K562 (cell line): ENCODE results near the gene CAPZB. TPM values are rescaled to one million over a fixed set of nuclear protein-coding genes. Genes with fewer than 3 reads are reported as not detected.
A peak's percentile ranks its signal among the peaks of the same experiment; 100 is the strongest.

Source experiments
- CAMTA2 ChIP-seq: fragments of 250-450 bp; sonication (Bioruptor Pico); conservative IDR thresholded peaks from 2 replicates; pipeline ENCODE4 v1.5.1; 2022
- MYBL2 ChIP-seq, 2 experiments: fragments of 450-650 bp in 1 of 2; sonication (generic) in 1 of 2; formaldehyde crosslinking in 1 of 2; IDR thresholded peaks; 2 replicates each; pipeline versions ENCODE4 v1.6.1 to v1.8.1; 2017 to 2022; ENCODE audit warnings: borderline replicate concordance in 1 of 2, inconsistent platforms in 1 of 2, low read depth in 1 of 2, mild to moderate bottlenecking in 1 of 2, missing genetic modification reagents in 1 of 2, moderate library complexity in 1 of 2
- MYC ChIP-seq, 2 experiments: fragments of 250-450 bp in 1 of 2; sonication (Bioruptor Pico) in 1 of 2; IDR thresholded peaks; 2 replicates each; pipeline versions ENCODE4 v1.5.1 to v1.6.1; 2012 to 2021; ENCODE audit warnings: low read depth in 2 of 2, borderline replicate concordance in 1 of 2, improper control_type of control experiment in 1 of 2, low read length in 1 of 2, mild to moderate bottlenecking in 1 of 2, moderate library complexity in 1 of 2
- PHF21A ChIP-seq: fragments of 450-650 bp; IDR thresholded peaks from 2 replicates; pipeline ENCODE4 v1.6.1; 2017; ENCODE audit warnings: low read depth, borderline replicate concordance
- TEAD4 ChIP-seq, 2 experiments: sonication (generic) in 1 of 2; formaldehyde crosslinking in 1 of 2; IDR thresholded peaks; 2 replicates each; pipeline versions ENCODE4 v1.6.1 to v1.8.0; 2012 to 2022; ENCODE audit warnings: borderline replicate concordance in 1 of 2, inconsistent platforms in 1 of 2, low read length in 1 of 2, mild to moderate bottlenecking in 1 of 2, missing genetic modification reagents in 1 of 2
- TFE3 ChIP-seq: fragments of 450-650 bp; formaldehyde crosslinking; IDR thresholded peaks from 2 replicates; pipeline ENCODE4 v1.4.0; 2020; ENCODE audit warnings: mild to moderate bottlenecking, mixed read lengths
- ZNF124 ChIP-seq: sonication (generic); formaldehyde crosslinking; IDR thresholded peaks from 2 replicates; pipeline ENCODE4 v1.8.1; 2022; ENCODE audit warnings: missing genetic modification reagents
- ZNF282 ChIP-seq: sonication (generic); formaldehyde crosslinking; IDR thresholded peaks from 2 replicates; pipeline ENCODE4 v1.8.1; 2023; ENCODE audit warnings: missing genetic modification reagents
- ZNF592 ChIP-seq: fragments of 450-650 bp; IDR thresholded peaks from 2 replicates; pipeline ENCODE4 v1.6.1; 2017; ENCODE audit warnings: antibody characterized with exemption, mild to moderate bottlenecking
- ZNF644 ChIP-seq: fragments of 200-800 bp; sonication (Bioruptor generic); IDR thresholded peaks from 2 replicates; pipeline ENCODE4 v1.6.1; 2016; ENCODE audit warnings: low read depth, missing genetic modification characterization, missing compliant biosample characterization
- polyA plus RNA-seq, 8 experiments: library from polyadenylated mRNA; depleted of rRNA in 4 of 8; stranded (reverse) in 5 of 8; unstranded in 3 of 8; fragments of >200 nt; fragmentation: Nextera tagmentation in 2 of 8; fragmentation: Illumina TruSeq in 1 of 8; extraction: Ambion mirVana in 2 of 8; extraction: Trizol in 1 of 8; gene quantifications; 2 replicates each; pipeline versions ENCODE4 v1.2.1 to v1.2.3, GENCODE V29; 2011 to 2014; ENCODE audit warnings: inconsistent platforms in 1 of 8, missing spikeins in 1 of 8
- total RNA-seq, 7 experiments: library from RNA; depleted of rRNA in 6 of 7; stranded (reverse); fragments of >200 nt in 6 of 7; fragmentation: Illumina TruSeq in 2 of 7; extraction: Trizol in 2 of 7; gene quantifications; 2 replicates each; pipeline versions ENCODE4 v1.2.1 to v1.2.3, GENCODE V29; 2011 to 2021; ENCODE audit warnings: low replicate concordance in 1 of 7
- TF ChIP-seq, protein P1 (sequence below): fragments of 450-650 bp; formaldehyde crosslinking; IDR thresholded peaks from 2 replicates; pipeline ENCODE4 v1.4.0; 2020; ENCODE audit warnings: mild to moderate bottlenecking, moderate library complexity
- TF ChIP-seq, protein P2 (sequence below): fragments of 450-650 bp; IDR thresholded peaks from 2 replicates; pipeline ENCODE4 v1.6.1; 2014; ENCODE audit warnings: low read depth, mild to moderate bottlenecking, moderate library complexity, borderline replicate concordance
- TF ChIP-seq, protein P3 (sequence below): fragments of 150-350 bp; IDR thresholded peaks from 2 replicates; pipeline ENCODE4 v1.6.1; 2014; ENCODE audit warnings: low read depth, mild to moderate bottlenecking, low read length, borderline replicate concordance

The CAPZB gene
- total and polyA plus RNA-seq, 9 of the 15 experiments (the other 6 are each of a cell fraction or from before 2014, with no cell fraction given): 57.6 to 297 (median 125) TPM

- TF ChIP-seq, protein P1, sequence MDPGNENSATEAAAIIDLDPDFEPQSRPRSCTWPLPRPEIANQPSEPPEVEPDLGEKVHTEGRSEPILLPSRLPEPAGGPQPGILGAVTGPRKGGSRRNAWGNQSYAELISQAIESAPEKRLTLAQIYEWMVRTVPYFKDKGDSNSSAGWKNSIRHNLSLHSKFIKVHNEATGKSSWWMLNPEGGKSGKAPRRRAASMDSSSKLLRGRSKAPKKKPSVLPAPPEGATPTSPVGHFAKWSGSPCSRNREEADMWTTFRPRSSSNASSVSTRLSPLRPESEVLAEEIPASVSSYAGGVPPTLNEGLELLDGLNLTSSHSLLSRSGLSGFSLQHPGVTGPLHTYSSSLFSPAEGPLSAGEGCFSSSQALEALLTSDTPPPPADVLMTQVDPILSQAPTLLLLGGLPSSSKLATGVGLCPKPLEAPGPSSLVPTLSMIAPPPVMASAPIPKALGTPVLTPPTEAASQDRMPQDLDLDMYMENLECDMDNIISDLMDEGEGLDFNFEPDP (CRISPR knock-in tag): no peak
- TF ChIP-seq PHF21A (no peak), ZNF124 (no peak), ZNF282 (CRISPR knock-in tag) (no peak), MYC (IDR thresholded peaks at IDR 0.05; ENCODE audit: low read depth, low read length) (peak; percentile 87), MYC (CRISPR knock-in tag; IDR thresholded peaks at IDR 0.05; ENCODE audit: borderline replicate concordance, low read depth) (no peak), ZNF592 (0 out of 2 replicates have a peak, but pooled peaks have one; percentile 49), CAMTA2 (CRISPR knock-in tag) (no peak), TFE3 (peak; percentile 85), MYBL2 (IDR thresholded peaks at IDR 0.05; ENCODE audit: low read depth) (no peak), MYBL2 (CRISPR knock-in tag; IDR thresholded peaks at IDR 0.05; ENCODE audit: borderline replicate concordance) (no peak), ZNF644 (tag) (0 out of 2 replicates have a peak, but pooled peaks have one; percentile 29), TEAD4 (IDR thresholded peaks at IDR 0.05; ENCODE audit: low read length) (peak; percentile 29; the same call in 1 of the 2 replicates), TEAD4 (CRISPR knock-in tag; IDR thresholded peaks at IDR 0.05; ENCODE audit: borderline replicate concordance) (no peak)
- TF ChIP-seq, protein P2, sequence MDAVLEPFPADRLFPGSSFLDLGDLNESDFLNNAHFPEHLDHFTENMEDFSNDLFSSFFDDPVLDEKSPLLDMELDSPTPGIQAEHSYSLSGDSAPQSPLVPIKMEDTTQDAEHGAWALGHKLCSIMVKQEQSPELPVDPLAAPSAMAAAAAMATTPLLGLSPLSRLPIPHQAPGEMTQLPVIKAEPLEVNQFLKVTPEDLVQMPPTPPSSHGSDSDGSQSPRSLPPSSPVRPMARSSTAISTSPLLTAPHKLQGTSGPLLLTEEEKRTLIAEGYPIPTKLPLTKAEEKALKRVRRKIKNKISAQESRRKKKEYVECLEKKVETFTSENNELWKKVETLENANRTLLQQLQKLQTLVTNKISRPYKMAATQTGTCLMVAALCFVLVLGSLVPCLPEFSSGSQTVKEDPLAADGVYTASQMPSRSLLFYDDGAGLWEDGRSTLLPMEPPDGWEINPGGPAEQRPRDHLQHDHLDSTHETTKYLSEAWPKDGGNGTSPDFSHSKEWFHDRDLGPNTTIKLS: peak; percentile 48; the same call in 1 of the 2 replicates
- TF ChIP-seq, protein P3, sequence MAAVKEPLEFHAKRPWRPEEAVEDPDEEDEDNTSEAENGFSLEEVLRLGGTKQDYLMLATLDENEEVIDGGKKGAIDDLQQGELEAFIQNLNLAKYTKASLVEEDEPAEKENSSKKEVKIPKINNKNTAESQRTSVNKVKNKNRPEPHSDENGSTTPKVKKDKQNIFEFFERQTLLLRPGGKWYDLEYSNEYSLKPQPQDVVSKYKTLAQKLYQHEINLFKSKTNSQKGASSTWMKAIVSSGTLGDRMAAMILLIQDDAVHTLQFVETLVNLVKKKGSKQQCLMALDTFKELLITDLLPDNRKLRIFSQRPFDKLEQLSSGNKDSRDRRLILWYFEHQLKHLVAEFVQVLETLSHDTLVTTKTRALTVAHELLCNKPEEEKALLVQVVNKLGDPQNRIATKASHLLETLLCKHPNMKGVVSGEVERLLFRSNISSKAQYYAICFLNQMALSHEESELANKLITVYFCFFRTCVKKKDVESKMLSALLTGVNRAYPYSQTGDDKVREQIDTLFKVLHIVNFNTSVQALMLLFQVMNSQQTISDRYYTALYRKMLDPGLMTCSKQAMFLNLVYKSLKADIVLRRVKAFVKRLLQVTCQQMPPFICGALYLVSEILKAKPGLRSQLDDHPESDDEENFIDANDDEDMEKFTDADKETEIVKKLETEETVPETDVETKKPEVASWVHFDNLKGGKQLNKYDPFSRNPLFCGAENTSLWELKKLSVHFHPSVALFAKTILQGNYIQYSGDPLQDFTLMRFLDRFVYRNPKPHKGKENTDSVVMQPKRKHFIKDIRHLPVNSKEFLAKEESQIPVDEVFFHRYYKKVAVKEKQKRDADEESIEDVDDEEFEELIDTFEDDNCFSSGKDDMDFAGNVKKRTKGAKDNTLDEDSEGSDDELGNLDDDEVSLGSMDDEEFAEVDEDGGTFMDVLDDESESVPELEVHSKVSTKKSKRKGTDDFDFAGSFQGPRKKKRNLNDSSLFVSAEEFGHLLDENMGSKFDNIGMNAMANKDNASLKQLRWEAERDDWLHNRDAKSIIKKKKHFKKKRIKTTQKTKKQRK: no peak
Measured at GRCh38 chr1:19300211-19300610, 185.1 kb downstream of the CAPZB start (continued).
